Measurements from ENCODE around the gene SAMD4A. TPM values are rescaled to one million over a fixed set of nuclear protein-coding genes. Genes with fewer than 3 reads are reported as not detected.
A peak's percentile ranks its signal among the peaks of the same experiment; 100 is the strongest.
"Not testable (repeated sequence)": the region's sequence is repeated elsewhere in the genome, so short reads cannot be mapped to it uniquely, and the experiment has no call there.

SAMD4A gene
- total RNA-seq, 1 donor from 2014 or later, result 57.2 TPM

DNA sequence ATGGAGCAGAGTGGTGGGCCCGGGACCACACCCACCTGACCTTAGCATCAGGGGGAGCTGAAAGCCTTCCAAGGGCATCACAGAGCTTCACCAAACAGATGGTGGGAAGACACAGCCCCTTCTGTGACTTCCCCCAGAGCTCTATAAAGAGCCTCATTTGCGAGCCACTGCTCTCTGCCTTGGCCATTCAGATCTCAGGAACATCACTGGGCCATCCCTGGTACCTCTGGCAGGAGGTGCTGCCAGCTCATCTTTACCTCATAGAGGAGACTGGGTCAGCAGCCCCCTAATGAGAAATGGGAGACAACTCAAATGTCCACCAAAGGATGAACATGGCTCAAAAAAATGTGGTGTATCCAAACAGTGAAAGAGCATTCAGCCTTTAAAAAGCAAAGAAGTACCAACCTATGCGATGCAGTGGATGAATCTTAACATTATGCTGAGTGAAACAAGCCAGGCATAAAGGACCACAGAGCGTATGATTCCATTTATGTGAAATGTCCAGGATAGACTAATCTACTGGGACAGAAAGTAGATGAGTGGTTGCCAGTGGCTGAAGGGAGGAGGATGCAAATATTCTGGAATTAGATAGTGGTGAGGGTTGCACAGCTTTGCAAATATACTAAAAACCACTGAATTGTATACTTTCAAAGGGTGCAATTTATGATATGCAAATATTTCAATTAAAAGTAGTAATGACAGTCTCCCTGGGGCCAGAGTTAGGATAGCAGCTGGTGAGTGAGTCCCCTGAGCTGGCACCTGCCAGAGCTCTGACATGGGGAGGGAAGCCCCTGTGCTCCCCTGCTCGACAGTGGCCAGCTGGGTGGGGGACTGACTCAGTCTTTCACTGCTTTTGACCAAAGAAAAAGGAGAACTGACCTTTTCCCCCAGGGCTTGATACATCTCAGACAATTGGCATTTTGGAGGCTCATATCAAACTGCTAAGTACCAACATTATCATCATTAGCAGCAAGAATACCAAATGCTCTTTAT lies 219.1 kb downstream of the SAMD4A start:
- DNase-seq, result no peak

DNA sequence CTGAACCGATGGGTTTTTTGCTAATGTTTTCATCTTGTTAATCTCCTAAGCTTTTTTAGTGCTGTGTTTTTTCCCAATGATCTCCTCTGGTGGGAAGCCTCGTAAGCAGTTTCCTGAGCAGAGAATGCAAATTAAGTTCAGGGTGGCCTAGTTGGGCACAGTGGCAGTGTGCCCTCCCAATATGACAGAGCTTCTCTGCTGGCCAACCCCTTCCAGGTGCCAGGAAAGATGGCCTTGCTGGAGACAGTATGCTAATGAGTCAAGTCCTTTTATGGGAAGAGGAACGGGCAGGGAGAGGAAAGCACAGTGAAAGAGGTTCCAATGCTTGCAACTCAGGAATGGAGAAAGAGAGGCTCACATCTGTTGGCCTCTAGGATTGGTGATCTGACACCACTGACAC lies 219.9 kb downstream of the SAMD4A start:
- no peak for DNase-seq

DNA sequence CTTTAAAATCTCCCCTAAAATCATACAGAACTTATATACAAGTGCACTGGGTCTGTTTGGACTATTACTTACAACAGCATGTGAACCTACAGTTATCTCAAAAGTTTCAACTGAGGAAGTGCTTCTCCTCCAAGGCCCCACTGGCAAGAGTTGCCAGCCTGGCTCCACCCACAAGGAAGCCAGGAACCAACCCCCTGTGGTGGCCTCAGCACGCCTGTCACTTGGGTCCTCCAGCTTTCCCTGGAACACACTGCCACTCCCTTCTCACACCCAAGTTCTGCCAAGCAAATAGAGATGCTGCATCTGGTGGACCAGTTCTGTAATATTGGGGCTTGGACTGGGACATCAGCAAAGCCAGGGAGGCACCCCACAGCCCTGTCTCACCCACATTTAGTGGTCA lies 220.3 kb downstream of the SAMD4A start:
- DNase-seq, result no peak

DNA sequence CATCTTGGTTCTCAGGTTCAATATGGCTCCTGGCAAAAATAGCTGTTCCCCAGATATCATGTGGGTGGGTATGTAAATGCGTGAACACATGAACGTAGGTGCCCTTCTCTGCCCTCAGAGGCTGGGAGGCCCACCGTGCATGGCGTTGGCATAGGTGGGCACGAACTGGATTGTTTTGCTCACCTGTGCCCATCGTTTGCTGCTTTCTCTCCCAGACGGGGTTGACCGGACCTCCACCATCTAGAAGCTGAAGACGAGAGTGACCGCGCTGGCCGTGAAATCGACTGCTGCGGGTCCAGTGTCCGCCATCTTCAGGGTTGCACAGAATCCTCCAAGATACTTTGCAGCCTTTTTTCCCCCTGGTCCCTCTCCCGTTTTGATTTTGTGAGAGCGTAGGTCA lies 221.8 kb downstream of the SAMD4A start:
- DNase-seq, result no peak

DNA sequence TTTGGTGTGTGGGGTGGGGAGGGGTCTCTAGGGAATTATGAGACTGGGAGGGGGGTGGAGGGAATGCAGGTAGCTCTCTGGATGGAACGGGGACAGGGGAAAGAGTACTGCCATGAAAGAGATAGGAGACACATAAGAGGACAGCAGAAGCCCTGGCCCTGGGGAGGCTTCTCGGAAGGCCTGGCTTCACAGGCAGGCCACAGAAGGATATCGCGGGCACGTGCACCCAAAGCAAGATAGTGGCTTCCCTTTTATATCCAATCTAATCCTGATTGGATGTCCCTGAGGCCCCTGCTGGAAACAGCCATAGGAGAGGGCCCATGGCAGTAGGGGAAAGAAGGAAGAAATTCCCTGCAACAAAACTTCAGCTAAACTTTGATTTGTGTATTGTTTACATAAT lies 222.2 kb downstream of the SAMD4A start:
- DNase-seq, result no peak

DNA sequence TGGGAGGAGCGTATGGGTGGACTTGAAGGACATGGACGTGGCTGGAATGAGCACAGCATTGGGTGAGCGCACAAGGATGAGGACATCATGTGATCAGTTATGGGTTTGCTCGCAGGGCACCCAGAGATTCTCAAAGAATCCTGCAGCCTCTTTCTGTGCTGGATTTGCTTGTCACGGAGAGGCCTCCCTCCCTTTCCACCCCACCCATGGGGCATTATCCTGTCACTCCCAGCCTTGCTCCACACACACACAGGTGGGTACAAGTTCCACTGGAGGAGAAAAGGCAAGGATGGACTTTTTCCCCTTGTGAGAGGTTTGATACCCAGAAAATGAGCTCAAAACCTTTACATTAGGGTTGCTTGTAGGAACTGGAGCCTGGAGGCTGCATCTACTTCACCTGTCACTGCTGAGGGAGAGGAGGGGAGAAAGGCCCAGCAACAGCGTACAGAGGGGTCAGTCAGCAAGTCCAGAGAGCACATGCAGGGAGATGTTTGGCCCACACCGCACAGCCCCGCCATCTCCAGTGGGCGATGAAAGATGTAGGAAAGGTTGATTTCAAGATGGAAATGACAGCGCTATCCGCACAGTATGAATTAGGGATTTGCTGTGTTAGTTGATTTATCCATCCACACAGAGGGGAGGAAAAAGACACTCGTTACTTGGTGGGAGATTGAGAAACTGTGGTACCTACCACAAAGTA lies 223.0 kb downstream of the SAMD4A start:
- DNase-seq, result no peak

DNA sequence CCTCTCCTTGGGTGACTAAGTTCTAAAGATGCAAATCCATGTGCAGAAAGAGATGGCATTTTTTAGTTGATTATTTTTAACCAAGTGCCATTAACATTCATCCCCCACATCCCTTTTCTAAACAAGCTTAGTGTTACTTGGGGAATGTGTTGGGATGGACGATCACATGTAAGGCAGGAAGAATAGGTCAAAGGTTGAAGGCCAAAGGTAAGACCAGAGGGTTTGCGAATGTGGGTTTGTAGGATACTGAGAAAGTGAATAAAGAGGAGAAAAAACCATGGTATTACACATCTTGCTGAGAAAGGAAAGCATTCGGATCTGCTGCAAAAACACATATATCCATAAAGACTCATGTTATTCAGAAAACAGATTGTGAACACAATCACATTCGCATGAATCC lies 224.1 kb downstream of the SAMD4A start:
- no peak for DNase-seq

DNA sequence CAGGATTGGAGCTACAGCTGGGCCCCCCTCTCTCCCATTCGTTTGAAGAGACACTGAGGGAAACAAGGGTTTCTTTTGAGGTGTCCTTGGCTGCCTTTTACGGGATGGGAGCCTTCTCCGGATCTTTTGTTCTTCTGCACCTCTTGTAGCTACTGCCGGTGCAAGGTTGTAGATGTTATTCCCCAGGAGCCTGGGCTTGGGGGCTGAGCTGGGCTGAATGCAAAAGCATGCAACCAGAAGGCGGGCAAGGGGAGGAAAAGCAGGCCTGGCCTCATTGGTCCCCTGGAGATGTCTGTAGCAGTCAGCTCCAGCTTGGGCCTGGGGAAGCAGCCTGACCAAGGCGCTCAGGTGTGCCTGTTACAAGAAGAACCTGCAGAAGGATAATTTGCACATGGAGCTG lies 225.4 kb downstream of the SAMD4A start:
- DNase-seq, result no peak

DNA sequence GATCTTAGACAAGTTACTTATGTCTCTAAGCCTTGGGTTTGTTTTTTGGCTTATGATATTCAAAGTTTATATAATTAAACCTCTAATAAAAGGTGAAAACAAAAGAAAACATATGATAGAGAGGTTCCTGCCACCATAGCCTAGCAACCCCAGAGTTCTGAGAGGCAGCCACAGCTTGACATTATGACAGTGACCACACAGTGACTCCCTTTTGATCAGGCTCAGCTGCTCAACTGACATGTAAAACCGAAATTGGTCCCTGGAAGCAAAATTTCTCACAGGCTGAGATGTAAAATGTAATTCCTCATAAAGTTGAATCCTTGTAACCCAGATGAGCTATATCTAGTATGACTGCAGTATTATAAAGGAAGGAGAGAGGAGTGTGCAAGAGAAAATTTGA lies 227.2 kb downstream of the SAMD4A start:
- no peak for DNase-seq

DNA sequence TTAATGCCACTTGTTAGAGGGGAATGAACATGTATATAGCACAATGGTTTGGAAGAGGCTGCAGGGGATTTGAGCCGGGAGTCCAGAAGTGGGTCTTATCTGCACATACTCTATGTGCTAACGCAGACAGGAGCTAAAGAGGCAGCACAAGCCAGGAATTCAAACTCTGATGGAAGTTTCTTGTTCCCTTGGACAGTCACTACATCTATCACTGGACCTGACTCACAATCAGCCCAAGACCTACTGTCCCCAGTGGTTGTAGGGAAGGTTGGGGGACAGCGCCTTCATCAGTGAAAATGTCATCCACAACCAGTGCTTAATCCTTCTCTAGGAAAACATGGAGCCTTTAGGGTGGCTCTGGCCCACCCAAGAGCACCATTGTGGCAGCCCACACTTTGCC lies 227.9 kb downstream of the SAMD4A start:
- DNase-seq, result no peak

DNA sequence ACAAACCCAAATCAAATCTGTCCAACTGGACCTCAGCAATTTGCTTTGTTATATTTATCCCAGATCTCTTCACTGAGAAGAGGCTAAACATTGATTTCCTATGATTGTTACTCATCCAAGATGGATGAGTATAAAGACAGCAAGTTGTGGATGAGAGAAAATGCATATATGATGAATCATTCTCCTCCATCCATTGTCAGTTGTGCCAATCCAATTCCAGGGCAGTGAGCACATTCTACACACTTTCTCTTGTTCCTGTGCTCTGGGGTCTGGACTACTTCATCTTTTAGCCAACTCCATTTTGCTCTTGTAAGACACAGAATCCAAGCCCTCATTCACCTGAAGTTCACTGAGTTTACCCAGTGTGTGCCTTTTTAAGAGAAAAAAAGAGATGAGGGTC lies 230.0 kb downstream of the SAMD4A start:
- peak; percentile 53 for DNase-seq

DNA sequence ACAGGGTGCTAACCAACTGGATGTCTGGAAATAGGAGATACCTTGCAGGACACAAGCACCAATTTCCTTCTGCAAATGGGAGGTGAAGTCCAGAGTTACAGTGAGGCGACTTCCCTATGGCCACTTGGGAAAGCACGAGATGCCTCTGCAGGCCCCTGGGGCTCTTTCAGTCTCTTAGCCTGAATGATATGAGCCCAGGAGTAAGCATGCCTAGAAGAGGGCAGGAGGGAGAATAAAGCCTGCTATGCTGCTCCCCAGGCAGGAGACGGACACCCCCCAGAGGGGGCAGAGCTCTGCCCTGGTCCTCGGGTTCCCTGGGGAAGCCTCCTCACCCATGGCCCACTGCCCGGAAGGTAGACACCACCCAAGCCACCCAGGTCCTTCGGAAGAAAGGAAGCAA lies 230.6 kb downstream of the SAMD4A start:
- no peak for DNase-seq

DNA sequence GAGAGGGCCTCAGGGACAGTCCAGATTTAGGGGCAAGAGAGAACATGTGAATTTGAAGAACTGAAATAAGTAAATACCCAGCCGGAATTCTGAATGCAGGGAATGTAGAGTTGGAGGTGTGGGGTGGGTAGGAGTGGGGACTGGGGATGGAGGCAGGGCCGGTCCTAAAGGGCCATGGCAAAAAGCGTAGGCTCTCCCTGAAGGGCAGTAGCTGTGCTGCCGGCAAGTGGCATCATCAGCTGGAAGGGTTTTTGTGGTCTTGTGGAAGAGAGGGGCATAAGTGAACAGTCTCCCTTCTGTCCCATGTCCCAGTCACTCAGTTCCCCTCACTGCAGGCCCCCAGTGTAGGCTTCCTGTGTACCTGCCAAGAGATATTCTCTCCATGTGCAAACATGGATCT lies 231.1 kb downstream of the SAMD4A start:
- no peak for DNase-seq

DNA sequence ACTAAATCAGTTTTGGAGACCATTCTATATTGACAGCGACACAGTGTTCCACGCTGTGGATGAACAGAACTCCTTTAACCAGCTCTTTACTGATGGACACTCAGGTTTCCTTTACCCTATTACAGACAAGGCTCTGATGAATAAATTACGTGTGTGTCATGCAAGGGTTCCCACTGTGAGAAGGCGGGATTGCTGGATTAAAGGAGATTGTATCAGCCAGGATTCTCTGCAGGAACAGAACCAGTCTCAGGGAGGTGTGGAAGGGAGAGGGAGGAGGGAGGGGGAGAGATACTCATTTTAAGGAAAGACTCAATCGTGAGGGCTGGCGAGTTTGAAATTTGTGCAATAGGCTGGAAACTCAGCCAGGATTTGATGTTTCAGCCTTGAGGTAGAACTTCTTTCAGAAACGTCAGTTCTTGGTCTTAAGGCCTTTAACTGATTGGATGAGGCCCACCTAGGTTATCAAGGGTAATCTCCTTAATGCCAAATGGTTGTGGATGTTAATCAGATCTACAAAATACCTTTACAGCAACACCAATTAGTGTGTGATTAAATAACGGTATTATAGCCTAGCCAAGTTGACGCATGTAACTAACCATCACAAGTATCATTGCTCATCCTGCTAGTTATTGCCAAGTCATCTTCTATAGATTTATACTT lies 231.7 kb downstream of the SAMD4A start:
- no peak for DNase-seq

DNA sequence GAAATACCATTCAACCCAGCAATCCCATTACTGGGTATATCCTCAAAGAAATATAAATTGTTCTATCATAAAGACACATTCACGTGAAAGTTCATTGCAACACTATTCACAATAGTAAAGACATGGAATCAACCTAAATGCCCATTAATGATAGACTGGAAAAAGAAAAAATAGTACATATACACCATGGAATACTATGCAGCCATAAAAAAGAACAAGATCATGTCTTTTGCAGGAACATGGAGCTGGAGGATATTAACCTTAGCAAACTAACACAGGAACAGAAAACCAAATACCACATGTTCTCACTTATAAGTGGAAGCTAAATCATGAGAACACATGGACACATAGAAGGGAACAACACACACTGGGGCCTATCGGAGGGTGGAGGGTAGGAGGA lies 234.6 kb downstream of the SAMD4A start:
- DNase-seq, result not testable (repeated sequence)

DNA sequence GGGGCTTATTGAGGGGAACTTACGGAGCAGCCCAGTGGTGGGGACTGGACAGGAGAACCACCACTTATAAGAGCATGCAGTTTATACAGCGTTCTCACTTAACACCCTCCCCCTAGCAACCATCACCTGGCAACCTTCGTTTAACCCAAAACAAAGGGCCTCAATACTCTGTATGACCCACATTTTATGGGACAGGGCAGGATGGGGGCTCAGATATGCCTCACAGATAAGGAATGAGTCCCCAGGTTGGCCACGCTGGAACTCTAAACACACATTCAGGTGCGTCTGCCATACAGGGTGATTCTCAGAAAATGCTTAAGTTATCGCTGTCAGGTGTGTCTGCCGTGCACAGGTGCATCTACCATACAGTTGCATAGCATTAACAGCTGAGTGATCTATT lies 236.5 kb downstream of the SAMD4A start:
- no peak for DNase-seq

DNA sequence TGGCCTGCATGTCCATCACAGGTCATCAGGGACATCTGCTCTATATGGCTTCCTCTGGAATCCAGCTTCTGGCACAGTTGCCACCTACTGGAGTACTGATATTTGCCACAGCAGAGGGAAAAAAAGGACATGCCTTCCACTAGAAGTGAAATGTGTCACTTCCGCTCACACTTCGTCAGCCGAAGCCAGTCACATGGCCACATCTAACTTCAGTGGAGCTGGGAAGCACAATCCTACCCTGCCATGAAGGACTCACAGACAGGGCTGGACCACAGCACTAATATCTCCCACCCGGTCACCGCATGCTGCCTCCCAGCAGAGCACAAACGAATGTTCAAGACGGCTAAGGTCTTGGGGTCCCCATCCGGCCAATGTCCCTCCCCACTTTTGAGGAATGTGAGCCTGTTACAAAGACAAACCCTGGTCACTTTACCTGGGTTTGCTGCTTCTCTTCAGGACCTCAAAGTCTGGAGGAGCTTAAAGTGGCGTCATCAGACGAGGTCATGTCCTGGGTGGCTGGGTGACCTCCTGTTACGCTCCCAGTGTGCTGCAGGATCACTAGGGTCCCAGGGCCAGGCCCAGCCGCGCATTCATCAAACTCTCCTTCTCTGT lies 237.1 kb downstream of the SAMD4A start:
- DNase-seq, result peak; percentile 56

DNA sequence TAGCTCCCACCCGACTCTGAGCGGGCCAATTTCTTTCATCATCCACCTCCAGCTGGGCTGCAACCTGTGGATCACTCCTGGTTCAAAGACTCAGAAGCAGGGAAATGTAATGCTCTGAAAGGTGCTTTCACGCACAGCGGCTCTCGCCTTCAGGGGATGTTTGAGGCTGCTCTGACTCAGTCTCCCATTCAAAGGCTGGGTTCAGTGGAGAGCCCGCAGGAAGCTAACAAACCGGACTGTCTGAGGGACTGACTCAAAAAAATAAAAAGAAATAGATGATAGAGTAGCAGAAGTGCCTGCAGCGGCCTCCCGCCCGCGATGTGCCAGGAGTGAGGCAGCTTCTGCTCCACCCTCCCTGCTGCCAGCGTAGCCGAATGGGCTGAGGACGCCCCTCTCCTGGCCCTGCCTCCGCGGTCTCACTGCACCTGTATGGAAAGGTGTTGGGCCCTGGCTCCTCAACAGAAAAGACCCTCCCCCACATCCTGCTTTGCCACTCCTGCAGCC lies 237.7 kb downstream of the SAMD4A start:
- no peak for DNase-seq

DNA sequence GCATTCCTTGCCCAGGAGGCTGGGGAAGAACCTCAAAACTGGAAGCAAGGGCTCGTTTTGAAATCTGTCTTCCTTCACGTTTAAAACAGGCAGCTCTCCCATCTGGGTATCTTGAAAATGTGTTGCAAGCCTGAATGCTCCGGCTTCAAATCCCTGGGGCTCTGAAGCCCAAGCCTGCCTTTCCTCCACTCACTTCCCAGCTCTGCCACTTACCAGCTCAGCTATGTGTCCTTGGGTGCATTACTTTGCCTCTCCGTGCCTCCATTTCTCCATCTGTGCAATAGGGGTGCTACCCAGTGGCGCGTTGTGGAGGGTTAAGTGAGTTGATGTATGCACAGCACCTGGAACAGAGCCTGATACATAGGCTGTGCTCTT lies 238.1 kb downstream of the SAMD4A start:
- no peak for DNase-seq

DNA sequence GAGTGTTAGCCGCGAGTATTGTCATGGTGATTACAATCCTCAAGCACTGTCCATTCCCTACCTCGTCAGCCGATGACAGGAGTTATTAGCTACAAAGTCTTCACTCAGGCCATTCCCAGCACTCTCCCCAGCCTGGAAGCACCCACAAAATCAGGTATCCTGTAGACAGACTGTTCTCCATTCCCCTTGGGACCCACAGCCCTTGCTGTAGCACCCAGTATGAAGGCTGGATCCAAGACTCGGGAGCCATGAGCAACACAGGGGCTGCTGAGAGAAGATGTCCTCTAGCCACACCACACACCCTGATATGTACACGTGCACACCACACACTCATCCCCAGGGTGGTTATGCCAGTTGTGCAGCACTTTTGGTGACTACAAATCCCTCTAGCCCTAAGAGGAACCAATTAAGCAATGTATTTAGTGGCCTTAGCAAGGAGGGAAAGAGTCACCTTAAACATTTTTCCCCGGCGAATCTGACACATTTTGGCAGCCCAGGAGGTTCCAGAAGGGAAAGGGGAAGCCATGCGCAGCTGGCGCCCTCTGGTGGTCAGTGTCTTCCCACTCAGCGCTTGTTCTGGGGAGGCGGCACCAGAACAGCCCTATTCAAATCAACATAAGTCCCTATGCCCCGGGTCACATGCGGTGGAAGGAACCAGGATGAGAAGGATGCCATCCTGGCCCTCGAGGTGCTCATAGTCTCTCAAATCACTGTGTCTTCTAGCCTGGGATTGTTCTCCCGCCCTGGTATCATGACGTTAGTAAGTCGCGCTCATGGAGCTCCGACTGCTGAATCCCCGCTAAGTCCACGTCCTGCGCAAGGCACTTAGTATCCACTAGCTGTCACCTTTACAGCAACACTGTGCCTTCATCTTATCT lies 238.8 kb downstream of the SAMD4A start:
- DNase-seq, result peak; percentile 88

DNA sequence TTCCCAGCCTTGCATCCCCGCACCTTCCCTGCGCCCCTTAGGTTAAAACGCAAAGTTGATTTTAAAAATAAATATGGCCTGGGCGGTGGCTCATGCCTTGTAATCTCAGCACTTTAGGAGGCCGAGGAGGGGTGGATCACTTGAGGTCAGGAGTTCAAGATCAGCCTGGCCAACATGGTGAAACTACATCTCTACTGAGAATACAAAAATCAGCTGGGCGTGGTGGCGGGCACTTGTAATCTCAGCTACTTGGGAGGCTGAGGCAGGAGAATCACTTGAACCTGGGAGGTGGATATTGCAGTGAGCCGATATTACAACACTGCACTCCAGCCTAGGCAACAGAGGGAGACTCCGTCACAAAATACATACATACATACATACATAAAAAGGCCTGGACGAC lies 239.7 kb downstream of the SAMD4A start:
- DNase-seq, result no peak

DNA sequence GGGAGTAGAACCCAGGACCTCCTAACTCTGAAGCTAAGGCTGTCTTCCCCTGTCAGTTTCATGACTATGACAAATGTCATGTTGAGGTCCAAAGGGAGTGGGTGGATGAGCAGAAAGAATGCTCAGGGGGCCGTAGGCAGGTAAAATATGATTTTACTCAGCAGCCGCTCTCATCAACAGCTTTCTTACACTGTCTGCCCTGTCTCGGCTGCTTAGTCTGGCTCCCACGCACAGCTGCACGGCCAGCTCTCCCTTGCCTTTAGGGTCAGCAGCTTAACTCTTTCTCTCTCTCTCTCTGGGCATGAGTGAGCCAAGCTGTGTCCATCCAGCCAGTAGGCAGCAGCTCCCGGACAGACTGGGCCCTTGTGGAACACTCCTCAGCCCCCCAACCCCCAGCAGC lies 240.5 kb downstream of the SAMD4A start:
- no peak for DNase-seq
